Natural killer cell (primary cell): ENCODE data around the gene SH3PXD2A. TPM values are rescaled to one million over a fixed set of nuclear protein-coding genes. Genes with fewer than 3 reads are reported as not detected.

Source experiments
- ATAC-seq, 3 donors: fragments of 150-1000 bp in 2 of 3; fragments of 200-7000 bp in 1 of 3; cut with Tn5 transposase; 1 replicate in 1 of 3; 2 replicates in 2 of 3; pipeline ENCODE4 v1.10.0; 2021; ENCODE audit warnings: mild to moderate bottlenecking in 2 of 3, moderate library complexity in 2 of 3
- DNase-seq, 2 donors: peaks; one replicate each; pipeline versions ENCODE4 v3.0.0 to v3.0.0-alpha.2; 2013 to 2021; ENCODE audit warnings: mixed read lengths in 1 of 2
- H3K27ac ChIP-seq: one replicate; pipeline ENCODE4 v1.5.1; 2013; ENCODE audit warnings: mild to moderate bottlenecking, low read length
- H3K27me3 ChIP-seq: one replicate; pipeline ENCODE4 v1.6.1; 2013; ENCODE audit warnings: low read length; ENCODE audit not compliant: control insufficient read depth, insufficient read depth
- H3K36me3 ChIP-seq: one replicate; pipeline ENCODE4 v1.6.1; 2013; ENCODE audit warnings: low read length; ENCODE audit not compliant: control insufficient read depth, insufficient read depth
- H3K4me1 ChIP-seq: one replicate; pipeline ENCODE4 v1.6.1; 2013; ENCODE audit warnings: low read length; ENCODE audit not compliant: control insufficient read depth, insufficient read depth
- H3K4me3 ChIP-seq: one replicate; pipeline ENCODE4 v1.5.1; 2013; ENCODE audit warnings: low read length
- H3K9me3 ChIP-seq: one replicate; pipeline ENCODE4 v1.6.1; 2013; ENCODE audit warnings: low read length; ENCODE audit not compliant: control insufficient read depth, insufficient read depth
- H3K27ac Mint-ChIP-seq, 2 donors: one replicate each; pipeline ENCODE4 v1.8.0; 2022; ENCODE audit warnings: mild to moderate bottlenecking in 2 of 2, mixed read lengths in 2 of 2, moderate library complexity in 1 of 2
- H3K27me3 Mint-ChIP-seq, 2 donors: one replicate each; pipeline ENCODE4 v1.8.0; 2022; ENCODE audit warnings: low read depth in 2 of 2, mixed read lengths in 2 of 2
- H3K36me3 Mint-ChIP-seq: one replicate; pipeline ENCODE4 v1.8.0; 2022; ENCODE audit warnings: mixed read lengths
- H3K4me1 Mint-ChIP-seq, 2 donors: one replicate each; pipeline ENCODE4 v1.8.0; 2022; ENCODE audit warnings: mixed read lengths in 2 of 2
- H3K4me3 Mint-ChIP-seq: one replicate; pipeline ENCODE4 v1.8.0; 2022; ENCODE audit warnings: mild to moderate bottlenecking, moderate library complexity, mixed read lengths
- H3K9me3 Mint-ChIP-seq, 2 donors: one replicate each; pipeline ENCODE4 v1.8.0; 2022; ENCODE audit warnings: mixed read lengths in 2 of 2
- CTCF ChIP-seq: fragments of 200-600 bp; IDR thresholded peaks from one replicate; pipeline ENCODE4 v1.8.0; 2022; ENCODE audit warnings: antibody characterized with exemption
- WGBS: methylation state at CpG from one replicate; pipeline ENCODE4 v1.1.7; 2013; ENCODE audit warnings: missing lambda C conversion rate; ENCODE audit not compliant: insufficient coverage; 5-methylcytosine and 5-hydroxymethylcytosine counted together
- intact Hi-C: fragments of 100-400 bp; cut with micrococcal nuclease; formaldehyde crosslinking; loops from one replicate; pipeline ENCODE4 v1.14.2; 2022
- total RNA-seq, 4 donors: library from RNA; stranded (reverse); fragments of 120-200 nt in 1 of 4; gene quantifications; one replicate each; pipeline versions ENCODE4 v1.2.3 to v1.2.4, GENCODE V29; 2013 to 2022

The SH3PXD2A gene
- total RNA-seq, 3 donors from 2014 or later (not counting 1 experiment from before 2014, with no cell fraction given): 3.3 to 7.0 (median 4.9) TPM

GRCh38 chr10:103554488-103555324 lies 300.7 kb downstream of the SH3PXD2A start:
- no peak overlapping the region for H3K27ac Mint-ChIP-seq
- WGBS: 7% methylated on average over 40 of the region's 44 CpGs
- Histone ChIP-seq H3K27me3 (peaks cover 3% of the 10 kb centered on the region), H3K36me3 (no peaks in the 10 kb centered on the region), H3K27ac (no peak overlapping the region), H3K9me3 (no peaks in the 10 kb centered on the region), H3K4me3 (no peak overlapping the region), H3K4me1 (peaks cover 16% of the 10 kb centered on the region)
- intact Hi-C loops: no loop called here
- peak overlapping the region; percentile 83 for H3K4me3 Mint-ChIP-seq
- no peak for TF ChIP-seq CTCF
- DNase-seq (peak in 1 of 2 donors; percentile 33), ATAC-seq (peak in 2 of 3 donors; percentile 47 to 48)
- H3K9me3 Mint-ChIP-seq: no peaks in the 10 kb centered on the region
- peaks cover 5 to 8% of the 10 kb centered on the region in 2 donors for H3K4me1 Mint-ChIP-seq
- H3K36me3 Mint-ChIP-seq: no peaks in the 10 kb centered on the region
- H3K27me3 Mint-ChIP-seq: peaks cover 15 to 30% of the 10 kb centered on the region in 2 donors

GRCh38 chr10:103553743-103554487 lies 301.5 kb downstream of the SH3PXD2A start:
- TF ChIP-seq CTCF: no peak
- Mint-ChIP-seq H3K4me1 (peaks cover 5 to 8% of the 10 kb centered on the region in 2 donors), H3K4me3 (no peak overlapping the region), H3K27me3 (peaks cover 20 to 35% of the 10 kb centered on the region in 2 donors), H3K36me3 (no peaks in the 10 kb centered on the region), H3K27ac (no peak overlapping the region), H3K9me3 (no peaks in the 10 kb centered on the region)
- WGBS: 82% methylated on average over 8 of the region's 8 CpGs
- DNase-seq (no peak), ATAC-seq (no peak)
- no peaks in the 10 kb centered on the region for H3K36me3 ChIP-seq
- intact Hi-C loops: no loop called here
- H3K27ac ChIP-seq: no peak overlapping the region
- peaks cover 14% of the 10 kb centered on the region for H3K4me1 ChIP-seq
- H3K9me3 ChIP-seq: no peaks in the 10 kb centered on the region
- H3K4me3 ChIP-seq: no peak overlapping the region
- H3K27me3 ChIP-seq: peaks cover 3% of the 10 kb centered on the region

GRCh38 chr10:103552856-103553742 lies 302.3 kb downstream of the SH3PXD2A start:
- Mint-ChIP-seq H3K9me3 (no peaks in the 10 kb centered on the region), H3K27me3 (peaks cover 20 to 33% of the 10 kb centered on the region in 2 donors), H3K4me3 (no peak overlapping the region), H3K4me1 (peaks cover 5 to 8% of the 10 kb centered on the region in 2 donors), H3K36me3 (no peaks in the 10 kb centered on the region), H3K27ac (no peak overlapping the region)
- no peak for TF ChIP-seq CTCF
- intact Hi-C loops: no loop called here
- ATAC-seq: no peak
- Histone ChIP-seq H3K36me3 (no peaks in the 10 kb centered on the region), H3K27ac (no peak overlapping the region), H3K4me3 (no peak overlapping the region), H3K4me1 (peaks cover 10% of the 10 kb centered on the region), H3K27me3 (peaks cover 3% of the 10 kb centered on the region), H3K9me3 (no peaks in the 10 kb centered on the region)
- WGBS: 89% methylated on average over 20 of the region's 20 CpGs
- no peak for DNase-seq
